ACC112 (cell line): ENCODE data around the gene SSX4.
"Not testable (repeated sequence)": the region's sequence is repeated elsewhere in the genome, so short reads cannot be mapped to it uniquely, and the experiment has no call there.

Source experiments
- H2AFZ ChIP-seq: fragments of 200-600 bp; sonication (generic); one replicate; pipeline ENCODE4 v1.6.0; 2017; ENCODE audit warnings: antibody characterized with exemption, low read length; ENCODE audit not compliant: unreplicated experiment
- H3K27ac ChIP-seq: fragments of 200-600 bp; sonication (generic); 2 replicates; pipeline ENCODE4 v1.5.1; 2014; ENCODE audit warnings: low read depth, mild to moderate bottlenecking, antibody characterized with exemption, low read length, moderate library complexity
- H3K27me3 ChIP-seq: fragments of 200-600 bp; sonication (generic); 2 replicates; pipeline ENCODE4 v1.6.1; 2014; ENCODE audit warnings: mild to moderate bottlenecking, antibody characterized with exemption, low read length, moderate library complexity, mixed read lengths; ENCODE audit not compliant: insufficient read depth
- H3K36me3 ChIP-seq: fragments of 200-600 bp; sonication (generic); 2 replicates; pipeline ENCODE4 v1.6.1; 2016; ENCODE audit warnings: mild to moderate bottlenecking, antibody characterized with exemption, low read length, moderate library complexity, mixed read lengths; ENCODE audit not compliant: insufficient read depth
- H3K4me1 ChIP-seq: fragments of 200-600 bp; sonication (generic); one replicate; pipeline ENCODE4 v1.6.1; 2016; ENCODE audit warnings: low read length, mixed read lengths; ENCODE audit not compliant: insufficient read depth, unreplicated experiment, control insufficient read depth
- H3K4me3 ChIP-seq: fragments of 200-600 bp; sonication (generic); 2 replicates; pipeline ENCODE4 v1.5.1; 2014; ENCODE audit warnings: mild to moderate bottlenecking, low read depth, low read length
- H3K79me2 ChIP-seq: fragments of 200-600 bp; sonication (generic); one replicate; pipeline ENCODE4 v1.6.0; 2016; ENCODE audit warnings: low read length; ENCODE audit not compliant: control insufficient read depth, unreplicated experiment, insufficient read depth

The SSX4 gene

GRCh38 chrX:48427027-48427716, 43.8 kb downstream of the SSX4 start:
- not testable (repeated sequence) for H3K36me3 ChIP-seq, H3K4me1 ChIP-seq, H3K27me3 ChIP-seq, H3K27ac ChIP-seq, H3K79me2 ChIP-seq, H2AFZ ChIP-seq, H3K4me3 ChIP-seq

GRCh38 chrX:48429606-48430005, 46.3 kb downstream of the SSX4 start:
- not testable (repeated sequence) for H3K4me1 ChIP-seq, H3K79me2 ChIP-seq, H3K36me3 ChIP-seq, H3K4me3 ChIP-seq, H2AFZ ChIP-seq, H3K27ac ChIP-seq, H3K27me3 ChIP-seq

GRCh38 chrX:48430166-48430565, 46.8 kb downstream of the SSX4 start:
- H3K4me1 ChIP-seq, H2AFZ ChIP-seq, H3K27me3 ChIP-seq, H3K4me3 ChIP-seq, H3K27ac ChIP-seq, H3K36me3 ChIP-seq, H3K79me2 ChIP-seq: not testable (repeated sequence)

GRCh38 chrX:48433713-48434112, 50.4 kb downstream of the SSX4 start:
- H3K27ac ChIP-seq, H3K36me3 ChIP-seq, H3K27me3 ChIP-seq, H3K4me1 ChIP-seq, H3K4me3 ChIP-seq, H2AFZ ChIP-seq, H3K79me2 ChIP-seq: not testable (repeated sequence)
